ENCODE data around the gene DVL3. TPM values are rescaled to one million over a fixed set of nuclear protein-coding genes. Genes with fewer than 3 reads are reported as not detected.
A peak's percentile ranks its signal among the peaks of the same experiment; 100 is the strongest.

Gene DVL3
- total and polyA plus RNA-seq, 10 donors: 12.3 to 67.3 (median 47.9) TPM

- DNase-seq: no peak
- no peaks in the 10 kb centered on the region for H3K9me3 ChIP-seq
- 0 to 1% (median 0%) methylated on average over 21 of the region's 21 CpGs for WGBS, 5 donors
- intact Hi-C loops (cut with DNase I; ENCODE audit: low total_unique reads): no loop called here
- H3K4me3 ChIP-seq: peak overlapping the region; percentile 64 to 99 (median 94)
- H3K4me1 ChIP-seq: peaks cover 15 to 41% (median 28%) of the 10 kb centered on the region in 6 donors
- peak overlapping the region; percentile 80 to 96 (median 92) for H3K27ac ChIP-seq
- H3K36me3 ChIP-seq: peaks cover 0 to 29% (median 19%) of the 10 kb centered on the region in 6 donors
- no peaks in the 10 kb centered on the region for H3K27me3 ChIP-seq (replicated peaks in 1 of 7)
- TF ChIP-seq CTCF (IDR thresholded peaks at IDR 0.05 in 8 of 11, conservative IDR thresholded peaks at IDR 0.05 in 3 of 11) (no peak), POLR2AphosphoS5 (IDR thresholded peaks at IDR 0.05) (no peak), POLR2A (IDR thresholded peaks at IDR 0.05) (no peak)
Measured at GRCh38 chr3:184134746-184135148, 20.4 kb upstream of the DVL3 start.

DNA sequence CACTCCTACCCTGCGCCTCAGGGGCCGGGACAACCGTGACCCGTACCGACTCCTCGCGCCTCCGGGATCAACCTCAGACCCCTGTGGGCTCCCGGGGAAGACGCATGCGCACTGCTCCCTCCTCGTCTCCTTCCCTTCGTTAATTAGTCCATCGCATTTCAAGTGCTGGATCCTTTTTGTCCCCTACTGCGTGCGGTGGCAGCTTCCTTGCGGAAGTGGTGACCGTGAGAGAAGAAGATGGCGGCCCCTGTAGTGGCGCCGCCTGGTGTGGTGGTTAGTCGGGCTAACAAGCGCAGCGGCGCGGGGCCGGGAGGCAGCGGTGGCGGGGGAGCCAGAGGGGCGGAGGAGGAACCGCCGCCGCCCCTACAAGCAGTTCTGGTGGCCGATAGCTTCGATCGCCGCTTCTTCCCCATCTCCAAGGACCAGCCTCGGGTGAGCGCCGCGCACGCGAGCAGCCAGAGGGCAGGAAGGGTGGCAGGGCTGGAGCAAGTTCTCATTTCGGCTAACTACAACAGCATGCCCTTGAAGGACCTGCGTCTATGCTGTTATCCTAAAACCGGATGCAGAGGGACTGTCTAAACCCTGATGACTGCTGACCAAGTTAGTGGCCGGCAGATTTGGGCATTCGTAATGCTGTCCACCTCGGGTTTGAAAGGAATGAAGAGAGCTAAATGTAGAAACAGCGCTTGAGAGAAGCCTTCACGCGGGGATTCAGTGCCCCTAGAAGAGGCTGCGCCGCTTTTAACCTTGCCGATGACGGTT is 19.8 kb upstream of the DVL3 start, which contains the start of gene EIF2B5:
EIF2B5 (plus strand) TSS at position 210 of the 762 bp plus-strand sequence; CDS start at position 238, 28 bp downstream.
- Histone ChIP-seq H3K36me3 (peaks cover 0 to 35% (median 24%) of the 10 kb centered on the region in 6 donors), H3K27me3 (replicated peaks in 1 of 7) (no peaks in the 10 kb centered on the region), H3K4me1 (peaks cover 15 to 41% (median 28%) of the 10 kb centered on the region in 6 donors), H3K4me3 (peak within 1 kb of the TSS; percentile 64 to 99 (median 94)), H3K9me3 (no peaks in the 10 kb centered on the region), H3K27ac (peak within 1 kb of the TSS; percentile 80 to 96 (median 92))
- WGBS, 5 donors: 0 to 1% (median 1%) methylated on average over 42 to 56 of the region's 56 CpGs
- DNase-seq: peak; percentile 96
- intact Hi-C loops (cut with DNase I; ENCODE audit: low total_unique reads): no loop called here
- peak in 2 of 3 donors; percentile 47 to 49 for TF ChIP-seq POLR2A (IDR thresholded peaks at IDR 0.05)
- peak; percentile 92 to 97 (median 95) for TF ChIP-seq POLR2AphosphoS5 (IDR thresholded peaks at IDR 0.05)
- peak; percentile 11 to 48 (median 35) for TF ChIP-seq CTCF (IDR thresholded peaks at IDR 0.05 in 8 of 11, conservative IDR thresholded peaks at IDR 0.05 in 3 of 11)

DNA sequence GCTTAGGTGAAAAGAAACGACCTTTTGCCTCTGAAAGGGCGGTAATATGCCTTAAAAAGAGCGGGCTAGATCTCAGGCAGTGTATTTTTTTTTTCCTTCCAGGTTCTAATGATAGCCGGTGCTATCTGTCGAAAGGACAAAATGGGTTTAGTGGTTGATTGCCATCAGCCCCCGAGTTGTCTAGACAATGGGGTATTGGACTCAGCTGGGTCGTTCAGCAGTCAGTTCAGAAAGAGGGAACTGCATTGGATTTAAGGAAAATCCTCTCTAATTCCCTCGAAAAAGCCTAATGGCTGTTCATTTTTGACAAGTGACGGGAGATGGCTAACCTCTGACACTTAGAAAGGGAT is 19.3 kb upstream of the DVL3 start:
- intact Hi-C loops (cut with DNase I; ENCODE audit: low total_unique reads): no loop called here
- H3K36me3 ChIP-seq: peaks cover 0 to 40% (median 29%) of the 10 kb centered on the region in 6 donors
- peak overlapping the region; percentile 64 to 99 (median 94) for H3K4me3 ChIP-seq
- 2 to 6% (median 3%) methylated on average over 9 of the region's 9 CpGs for WGBS, 5 donors
- no peak for DNase-seq
- H3K27ac ChIP-seq: peak overlapping the region; percentile 80 to 96 (median 92)
- TF ChIP-seq POLR2A (IDR thresholded peaks at IDR 0.05): no peak
- TF ChIP-seq POLR2AphosphoS5 (IDR thresholded peaks at IDR 0.05): no peak
- no peak for TF ChIP-seq CTCF (IDR thresholded peaks at IDR 0.05 in 8 of 11, conservative IDR thresholded peaks at IDR 0.05 in 3 of 11)
- H3K4me1 ChIP-seq: peaks cover 15 to 41% (median 28%) of the 10 kb centered on the region in 6 donors
- H3K9me3 ChIP-seq: no peaks in the 10 kb centered on the region
- no peaks in the 10 kb centered on the region for H3K27me3 ChIP-seq (replicated peaks in 1 of 7)

GRCh38 chr3:184140436-184140835 is 14.7 kb upstream of the DVL3 start:
- 91 to 95% (median 93%) methylated on average over 10 of the region's 10 CpGs for WGBS, 5 donors
- Histone ChIP-seq H3K4me3 (no peak overlapping the region), H3K4me1 (peaks cover 15 to 37% (median 31%) of the 10 kb centered on the region in 6 donors), H3K9me3 (no peaks in the 10 kb centered on the region), H3K27me3 (replicated peaks in 1 of 7) (no peaks in the 10 kb centered on the region), H3K27ac (no peak overlapping the region), H3K36me3 (peaks cover 8 to 86% (median 75%) of the 10 kb centered on the region in 6 donors)
- no peak for TF ChIP-seq POLR2AphosphoS5 (IDR thresholded peaks at IDR 0.05)
- no peak for TF ChIP-seq CTCF (IDR thresholded peaks at IDR 0.05 in 8 of 11, conservative IDR thresholded peaks at IDR 0.05 in 3 of 11)
- no peak for TF ChIP-seq POLR2A (IDR thresholded peaks at IDR 0.05)
- intact Hi-C loops (cut with DNase I; ENCODE audit: low total_unique reads): no loop called here
- DNase-seq: peak; percentile 39

Data from spleen (tissue), 11 donors.